Upper lobe of right lung (tissue), 1 donor: ENCODE data around the gene FBXO28. TPM values are rescaled to one million over a fixed set of nuclear protein-coding genes. Genes with fewer than 3 reads are reported as not detected.

Experiments used
- ATAC-seq: fragments of 200-7000 bp; cut with Tn5 transposase; one replicate; pipeline ENCODE4 v1.9.1; 2020; ENCODE audit warnings: mild to moderate bottlenecking, moderate library complexity
- DNase-seq: peaks from one replicate; pipeline ENCODE4 v3.0.0-alpha.2; 2020
- H3K27ac ChIP-seq: fragments of 200-600 bp; one replicate; pipeline ENCODE4 v1.8.0; 2022
- H3K27me3 ChIP-seq: fragments of 200-600 bp; one replicate; pipeline ENCODE4 v1.8.0; 2022; ENCODE audit warnings: mild to moderate bottlenecking
- H3K36me3 ChIP-seq: fragments of 200-600 bp; one replicate; pipeline ENCODE4 v1.8.0; 2022
- H3K4me1 ChIP-seq: fragments of 200-600 bp; one replicate; pipeline ENCODE4 v1.8.0; 2022
- H3K4me3 ChIP-seq: fragments of 200-600 bp; one replicate; pipeline ENCODE4 v1.8.0; 2022; ENCODE audit warnings: mild to moderate bottlenecking
- H3K9me3 ChIP-seq: fragments of 200-600 bp; one replicate; pipeline ENCODE4 v1.8.0; 2022
- intact Hi-C: fragments of 100-400 bp; cut with DNase I; formaldehyde crosslinking; loops from one replicate; pipeline ENCODE4 v1.11.0; 2022
- total RNA-seq: library from RNA; stranded (reverse); fragmentation: NEBNext Ultra II Directional; extraction: Animal tissue kit (Norgen Biotek cat#: 25700); gene quantifications from one replicate; pipeline ENCODE4 v1.2.1, GENCODE V29; 2021
- TF ChIP-seq, protein P1 (sequence below): fragments of 200-600 bp; IDR thresholded peaks from one replicate; pipeline ENCODE4 v1.8.0; 2022; ENCODE audit warnings: antibody characterized with exemption
- donor health status: DM: no; HTN: yes; CAD: no; lungs with severe emphysema.

FBXO28 gene
- total RNA-seq, 1 donor from 2014 or later, result 24.9 TPM

DNA sequence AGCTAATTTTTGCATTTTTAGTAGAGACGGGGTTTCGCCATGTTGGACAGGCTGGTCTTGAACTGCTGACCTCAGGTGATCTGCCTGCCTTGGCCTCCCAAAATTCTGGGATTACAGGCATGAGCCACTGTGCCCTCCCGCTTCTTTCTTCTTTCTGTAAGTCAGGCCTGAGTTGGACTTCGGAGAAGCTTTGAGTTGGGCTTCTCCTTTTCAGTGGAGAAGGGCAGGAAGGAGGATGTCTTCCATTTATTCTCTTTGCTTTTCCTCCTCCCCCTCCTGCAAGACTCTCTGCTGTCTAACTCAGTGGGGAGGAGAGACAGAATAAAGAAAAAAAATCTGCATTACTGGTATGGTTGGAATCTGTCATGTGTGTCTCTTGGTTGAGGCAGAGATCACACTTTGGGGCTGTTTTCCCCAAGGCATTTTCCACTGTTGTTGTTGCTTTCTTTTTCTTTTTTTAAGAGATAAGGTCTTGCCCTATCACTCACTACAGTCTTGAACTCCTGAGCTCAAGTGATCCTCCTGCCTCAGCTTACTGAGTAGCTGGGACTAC lies 55.9 kb downstream of the FBXO28 start:
- Histone ChIP-seq H3K4me1 (no peaks in the 10 kb centered on the region), H3K4me3 (no peak overlapping the region), H3K9me3 (no peaks in the 10 kb centered on the region), H3K27me3 (no peaks in the 10 kb centered on the region), H3K27ac (peak overlapping the region; percentile 20), H3K36me3 (no peaks in the 10 kb centered on the region)
- ATAC-seq (no peak), DNase-seq (no peak)
- intact Hi-C loops, result no loop called here
- TF ChIP-seq, protein P1, sequence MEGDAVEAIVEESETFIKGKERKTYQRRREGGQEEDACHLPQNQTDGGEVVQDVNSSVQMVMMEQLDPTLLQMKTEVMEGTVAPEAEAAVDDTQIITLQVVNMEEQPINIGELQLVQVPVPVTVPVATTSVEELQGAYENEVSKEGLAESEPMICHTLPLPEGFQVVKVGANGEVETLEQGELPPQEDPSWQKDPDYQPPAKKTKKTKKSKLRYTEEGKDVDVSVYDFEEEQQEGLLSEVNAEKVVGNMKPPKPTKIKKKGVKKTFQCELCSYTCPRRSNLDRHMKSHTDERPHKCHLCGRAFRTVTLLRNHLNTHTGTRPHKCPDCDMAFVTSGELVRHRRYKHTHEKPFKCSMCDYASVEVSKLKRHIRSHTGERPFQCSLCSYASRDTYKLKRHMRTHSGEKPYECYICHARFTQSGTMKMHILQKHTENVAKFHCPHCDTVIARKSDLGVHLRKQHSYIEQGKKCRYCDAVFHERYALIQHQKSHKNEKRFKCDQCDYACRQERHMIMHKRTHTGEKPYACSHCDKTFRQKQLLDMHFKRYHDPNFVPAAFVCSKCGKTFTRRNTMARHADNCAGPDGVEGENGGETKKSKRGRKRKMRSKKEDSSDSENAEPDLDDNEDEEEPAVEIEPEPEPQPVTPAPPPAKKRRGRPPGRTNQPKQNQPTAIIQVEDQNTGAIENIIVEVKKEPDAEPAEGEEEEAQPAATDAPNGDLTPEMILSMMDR, result no peak

DNA sequence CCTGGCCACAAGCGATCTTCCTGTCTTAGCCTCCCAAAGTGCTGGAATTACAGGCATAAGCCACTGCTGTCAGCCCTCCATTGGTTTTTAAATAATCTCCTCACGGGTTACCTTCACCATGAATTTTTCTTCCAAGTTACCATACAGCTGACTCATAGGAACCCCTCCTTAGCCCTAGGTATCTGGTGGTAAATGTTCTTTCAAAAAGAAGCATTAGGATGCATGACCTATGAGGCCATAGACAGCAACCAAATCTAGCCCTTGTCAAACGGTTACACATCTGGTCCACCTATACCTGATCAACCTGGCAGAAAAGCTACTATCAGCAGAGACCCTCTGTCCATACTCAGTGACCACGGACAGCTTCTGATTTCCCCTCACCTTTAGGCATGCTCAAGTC lies 56.4 kb downstream of the FBXO28 start:
- no peak for DNase-seq
- intact Hi-C loops, result no loop called here

DNA sequence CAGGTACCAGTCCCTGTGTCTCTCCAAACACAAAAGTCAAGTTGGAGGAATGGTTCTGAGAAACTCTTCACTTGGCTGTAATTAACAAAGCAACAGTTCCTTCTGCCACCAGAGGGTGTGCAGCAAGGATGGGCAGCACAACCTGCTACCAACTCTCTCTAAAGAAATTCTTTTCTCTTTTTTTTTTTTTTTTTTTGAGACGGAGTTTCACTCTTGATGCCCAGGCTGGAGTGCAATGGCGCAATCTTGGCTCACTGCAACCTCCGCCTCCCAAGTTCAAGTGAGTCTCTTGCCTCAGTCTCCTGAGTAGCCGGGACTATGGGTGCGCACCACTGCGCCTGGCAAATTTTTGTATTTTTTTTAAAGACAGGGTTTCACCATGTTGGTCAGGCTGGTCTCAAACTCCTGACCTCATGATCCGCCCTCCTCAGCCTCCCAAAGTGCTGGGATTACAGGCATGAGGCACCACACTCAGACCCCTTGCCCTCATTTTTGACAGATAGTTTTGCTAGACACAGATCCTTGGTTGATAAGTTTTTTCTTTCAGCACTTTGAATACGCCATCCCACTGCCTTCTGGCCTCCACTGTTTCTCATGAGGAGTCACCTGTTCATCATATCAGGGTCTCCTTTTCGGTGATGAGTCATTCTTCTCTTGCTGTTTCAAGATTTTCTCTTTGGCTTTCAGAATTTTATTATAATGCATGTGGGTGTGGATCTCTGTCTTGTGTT lies 57.0 kb downstream of the FBXO28 start:
- TF ChIP-seq, protein P1, result peak; percentile 51
- Histone ChIP-seq H3K9me3 (no peaks in the 10 kb centered on the region), H3K27me3 (no peaks in the 10 kb centered on the region), H3K36me3 (no peaks in the 10 kb centered on the region), H3K4me1 (no peaks in the 10 kb centered on the region), H3K4me3 (no peak overlapping the region), H3K27ac (no peak overlapping the region)
- intact Hi-C loops, result no loop called here
- ATAC-seq (peak; percentile 88), DNase-seq (peak; percentile 66)

More for the DNA sequence above, 56.4 kb downstream of the FBXO28 start:
- H3K36me3 ChIP-seq, result no peaks in the 10 kb centered on the region
- H3K27ac ChIP-seq, result no peak overlapping the region
- no peaks in the 10 kb centered on the region for H3K9me3 ChIP-seq
- no peak overlapping the region for H3K4me3 ChIP-seq
- H3K4me1 ChIP-seq, result no peaks in the 10 kb centered on the region
- no peaks in the 10 kb centered on the region for H3K27me3 ChIP-seq
- TF ChIP-seq, protein P1, result no peak
- no peak for ATAC-seq

DNA sequence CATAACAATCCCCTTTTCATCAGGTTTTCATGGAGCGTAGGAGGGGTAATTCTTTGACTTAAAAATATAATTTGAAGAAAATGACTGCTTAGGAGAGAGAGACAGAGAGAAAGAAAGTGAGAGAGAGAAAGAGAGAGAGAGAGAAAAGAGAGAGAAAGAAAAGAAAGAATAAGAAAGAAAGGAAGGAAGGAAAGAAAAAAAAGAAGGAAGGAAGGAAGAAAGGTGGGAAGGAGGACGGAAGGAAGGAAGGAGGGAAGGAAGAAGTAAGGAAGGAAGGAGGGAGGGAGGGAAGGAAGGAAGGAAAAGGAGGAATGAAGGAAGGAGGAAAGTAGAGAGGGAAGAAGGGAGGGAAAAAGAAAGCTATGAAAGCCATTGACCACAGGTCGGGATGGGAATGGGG lies 58.3 kb downstream of the FBXO28 start:
- intact Hi-C loops, result no loop called here
- no peak for ATAC-seq
- no peaks in the 10 kb centered on the region for H3K4me1 ChIP-seq
- no peak overlapping the region for H3K4me3 ChIP-seq
- H3K36me3 ChIP-seq, result no peaks in the 10 kb centered on the region
- H3K9me3 ChIP-seq, result no peaks in the 10 kb centered on the region
- TF ChIP-seq, protein P1, result no peak
- no peak for DNase-seq
- no peak overlapping the region for H3K27ac ChIP-seq
- H3K27me3 ChIP-seq, result no peaks in the 10 kb centered on the region

DNA sequence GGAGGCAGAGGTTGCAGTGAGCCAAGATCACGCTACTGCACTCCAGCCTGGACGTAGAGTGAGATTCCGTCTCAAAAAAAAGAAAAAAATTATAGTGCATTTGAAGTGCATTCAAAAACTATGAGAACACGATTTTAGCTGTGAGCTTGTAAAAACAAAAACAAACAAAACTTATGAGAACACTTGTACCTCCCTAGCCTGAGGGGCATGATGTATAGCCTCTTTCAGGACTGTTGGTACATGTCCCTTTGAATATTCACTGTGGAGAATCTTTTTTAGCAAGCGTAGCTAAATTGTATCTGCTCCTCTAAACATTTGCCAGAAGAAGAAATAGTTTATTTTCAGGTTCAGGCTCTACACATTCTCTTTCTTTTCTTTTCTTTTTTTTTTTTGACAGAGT lies 59.6 kb downstream of the FBXO28 start:
- no peak overlapping the region for H3K27ac ChIP-seq
- ATAC-seq, result no peak
- no peak for DNase-seq
- H3K9me3 ChIP-seq, result no peaks in the 10 kb centered on the region
- TF ChIP-seq, protein P1, result no peak
- H3K36me3 ChIP-seq, result no peaks in the 10 kb centered on the region
- no peak overlapping the region for H3K4me3 ChIP-seq
- H3K4me1 ChIP-seq, result no peaks in the 10 kb centered on the region
- H3K27me3 ChIP-seq, result no peaks in the 10 kb centered on the region
- intact Hi-C loops, result no loop called here
